GM19455 (cell line): ENCODE results near the gene GCH1.
"Not testable (repeated sequence)": the region's sequence is repeated elsewhere in the genome, so short reads cannot be mapped to it uniquely, and the experiment has no call there.

Experiments
- ATAC-seq: cut with Tn5 transposase; IDR thresholded peaks from one replicate; pipeline ENCODE4 v1.9.1; 2021; ENCODE audit not compliant: unreplicated experiment

GCH1 gene

DNA sequence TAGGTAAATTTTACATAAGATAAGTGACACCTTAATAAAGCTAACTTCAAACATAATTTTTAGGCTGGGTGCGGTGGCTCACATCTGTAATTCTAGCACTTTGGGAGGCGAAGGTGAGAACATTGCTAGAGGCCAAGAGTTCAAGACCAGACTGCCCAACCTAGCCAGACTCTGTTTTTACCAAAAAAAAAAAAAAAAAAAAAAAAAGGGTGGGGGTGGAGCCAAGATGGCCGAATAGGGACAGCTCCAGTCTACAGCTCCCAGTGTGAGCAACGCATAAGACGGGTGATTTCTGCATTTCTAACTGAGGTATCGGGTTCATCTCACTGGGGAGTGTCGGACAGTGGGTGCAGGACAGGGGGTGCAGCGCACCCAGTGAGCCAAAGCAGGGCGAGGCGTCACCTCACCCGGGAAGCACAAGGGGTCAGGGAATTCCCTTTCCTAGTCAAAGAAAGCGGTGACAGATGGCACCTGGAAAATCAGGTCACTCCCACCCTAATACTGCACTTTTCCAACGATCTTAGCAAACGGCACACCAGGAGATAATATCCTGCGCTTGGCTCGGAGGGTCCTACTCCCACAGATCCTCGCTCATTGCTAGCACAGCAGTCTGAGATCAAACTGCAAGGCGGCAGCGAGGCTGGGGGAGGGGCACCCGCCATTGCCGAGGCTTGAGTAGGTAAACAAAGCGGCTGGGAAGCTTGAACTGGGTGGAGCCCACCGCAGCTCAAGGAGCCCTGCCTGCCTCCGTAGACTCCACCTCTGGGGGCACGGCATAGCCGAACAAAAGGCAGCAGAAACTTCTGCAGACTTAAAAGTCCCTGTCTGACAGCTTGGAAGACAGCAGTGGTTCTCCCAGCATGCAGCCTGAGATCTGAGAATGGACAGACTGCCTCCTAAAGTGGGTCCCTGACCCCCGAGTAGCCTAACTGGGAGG lies 32.2 kb downstream of the GCH1 start:
- ATAC-seq = not testable (repeated sequence)

DNA sequence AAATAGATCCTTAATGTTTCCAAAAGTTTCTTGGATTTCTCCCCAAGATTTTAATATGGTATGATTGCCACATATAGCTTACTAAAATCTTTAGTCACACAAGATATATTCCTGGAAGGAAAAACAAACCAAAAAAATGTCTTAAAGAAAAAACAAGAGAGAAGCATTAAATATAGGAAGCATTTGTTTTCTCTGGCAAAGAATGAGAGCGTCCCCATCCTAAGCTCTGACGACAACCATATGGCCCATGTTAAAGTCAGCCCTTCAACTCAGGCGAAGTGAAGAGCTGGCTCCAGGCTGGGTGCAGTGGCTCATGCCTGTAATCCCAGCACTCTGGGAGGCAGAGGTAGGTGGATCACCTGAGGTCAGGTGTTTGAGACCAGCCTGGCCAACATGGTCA lies 35.6 kb downstream of the GCH1 start:
- ATAC-seq = no peak

DNA sequence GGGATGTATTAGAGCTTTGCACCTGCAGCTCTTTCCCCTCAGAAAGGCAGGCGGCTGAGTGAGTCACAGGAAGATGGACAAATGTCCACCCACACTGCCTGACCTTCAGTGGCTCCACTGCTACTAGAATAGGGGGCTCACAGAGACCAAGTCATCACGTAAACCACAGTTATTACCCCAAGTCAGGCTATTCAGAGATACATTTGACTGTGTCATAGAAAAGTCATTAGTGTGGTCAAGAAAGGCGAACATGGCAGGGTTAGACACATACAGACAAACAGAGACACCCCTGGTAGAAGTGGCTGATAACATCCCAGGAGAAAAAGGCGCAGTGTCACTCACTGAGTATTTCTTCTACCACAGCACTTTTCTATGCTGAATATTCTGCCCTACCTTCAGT lies 36.0 kb downstream of the GCH1 start:
- no peak for ATAC-seq

DNA sequence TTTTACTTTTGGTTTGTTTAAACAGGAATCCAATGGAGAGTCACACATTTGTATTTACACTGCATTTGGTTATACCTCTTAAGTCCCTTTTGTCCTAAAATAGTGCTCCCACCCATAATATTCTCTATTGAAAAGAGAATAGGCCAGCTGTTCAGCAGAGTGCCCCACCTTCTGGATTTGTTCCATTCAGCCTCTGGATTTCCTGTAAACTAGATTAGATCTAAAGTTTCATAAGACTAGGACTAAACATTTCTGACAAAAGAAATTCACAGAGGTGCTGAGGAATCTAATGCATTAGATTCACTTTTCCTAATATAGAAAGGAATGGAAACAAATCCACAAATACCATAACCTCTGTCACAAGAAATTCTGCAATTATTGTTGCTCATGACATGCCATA lies 38.1 kb downstream of the GCH1 start:
- ATAC-seq = no peak

DNA sequence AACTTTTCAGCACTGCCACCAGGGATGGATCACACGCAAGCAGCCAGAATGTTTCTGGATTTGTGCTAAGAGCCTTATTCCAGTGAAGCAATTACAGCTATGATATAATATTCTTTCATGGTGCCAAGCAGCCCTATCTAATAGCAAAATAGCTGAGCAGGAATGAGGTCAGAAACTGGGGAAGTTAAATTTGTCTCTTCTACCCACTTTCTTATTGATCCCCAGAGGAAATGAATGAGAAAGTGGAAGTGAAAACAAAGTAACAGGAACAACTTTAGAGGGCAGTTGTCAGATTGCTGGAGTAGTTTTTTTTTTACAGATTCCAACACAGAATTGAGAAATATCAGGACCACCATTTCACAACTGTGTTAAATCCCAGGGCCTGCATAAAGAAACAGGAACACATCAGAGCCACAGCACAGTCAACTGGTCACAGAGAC lies 44.8 kb downstream of the GCH1 start:
- ATAC-seq = no peak

DNA sequence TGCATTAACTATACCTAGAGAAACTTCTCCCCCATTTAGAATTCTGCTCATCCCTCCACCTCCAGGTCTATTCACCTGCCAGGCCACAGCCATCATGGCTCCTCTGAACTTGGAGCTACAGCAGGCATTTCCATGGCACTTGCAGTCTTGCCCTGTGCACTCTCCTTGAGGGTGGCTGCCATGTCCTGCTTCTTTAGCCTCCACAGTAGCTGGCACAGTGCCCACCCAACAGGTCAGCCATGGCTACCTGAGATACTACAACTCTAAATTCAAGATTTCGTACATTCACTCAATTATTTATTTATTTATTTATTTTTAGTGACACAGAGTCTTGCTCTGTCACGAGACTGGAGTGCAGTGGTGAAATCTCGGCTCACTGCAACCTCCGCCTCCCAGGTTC lies 46.5 kb downstream of the GCH1 start:
- no peak for ATAC-seq

DNA sequence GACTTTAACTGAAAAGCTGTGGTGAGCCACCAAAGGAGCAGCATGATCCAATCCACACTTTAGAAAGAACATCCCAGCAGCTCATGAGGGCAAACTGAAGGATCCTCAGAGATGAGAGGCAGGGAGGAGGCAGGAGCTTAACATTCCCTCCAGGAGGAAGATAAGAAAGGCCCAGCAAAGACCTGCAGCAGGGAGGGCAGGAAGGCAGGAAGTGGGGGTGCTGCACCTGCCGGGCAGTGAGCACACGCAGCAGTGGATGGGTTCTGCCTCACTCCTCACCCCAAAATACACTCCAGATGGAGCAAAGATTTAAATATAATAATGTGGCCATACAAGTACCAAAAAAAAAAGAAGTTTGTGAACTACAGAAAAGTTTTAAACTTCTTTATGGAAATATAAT lies 48.4 kb downstream of the GCH1 start:
- peak; percentile 74 for ATAC-seq

DNA sequence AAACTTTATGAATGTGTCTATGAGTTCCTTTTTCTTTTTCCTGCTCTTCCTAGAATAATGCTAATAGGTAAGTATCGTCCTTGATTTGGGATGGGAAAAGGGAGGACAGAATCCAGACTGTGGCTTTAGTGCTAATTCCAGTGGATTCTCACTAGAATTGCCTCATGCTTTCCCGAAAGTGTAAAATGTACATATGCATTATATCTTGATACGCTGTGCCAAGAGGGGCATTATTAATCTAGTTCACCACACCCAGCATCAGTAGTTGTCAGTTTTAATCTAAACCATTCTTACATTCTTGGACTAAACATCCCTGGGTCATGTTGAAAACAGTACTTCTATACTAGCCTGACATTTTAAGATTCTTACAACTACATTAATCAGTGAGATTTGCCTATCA lies 49.3 kb downstream of the GCH1 start:
- no peak for ATAC-seq

DNA sequence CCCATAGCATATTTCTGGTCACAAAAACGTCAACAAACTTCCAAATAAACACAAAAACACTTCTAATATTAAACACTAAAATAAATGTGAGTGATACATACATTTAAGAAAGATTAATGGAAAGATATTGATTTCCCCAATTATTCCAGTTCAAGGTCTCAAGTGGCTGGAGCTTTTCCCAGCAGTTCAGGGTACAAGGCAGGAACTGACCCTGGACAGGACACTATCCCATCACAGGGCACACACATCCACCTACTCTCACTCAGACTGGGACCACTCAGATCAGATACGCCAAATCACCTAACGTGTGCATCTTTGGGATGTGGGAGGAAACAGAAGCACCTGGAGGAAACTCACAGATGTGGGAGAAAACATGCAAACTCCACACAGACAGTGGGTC lies 50.4 kb downstream of the GCH1 start:
- no peak for ATAC-seq

DNA sequence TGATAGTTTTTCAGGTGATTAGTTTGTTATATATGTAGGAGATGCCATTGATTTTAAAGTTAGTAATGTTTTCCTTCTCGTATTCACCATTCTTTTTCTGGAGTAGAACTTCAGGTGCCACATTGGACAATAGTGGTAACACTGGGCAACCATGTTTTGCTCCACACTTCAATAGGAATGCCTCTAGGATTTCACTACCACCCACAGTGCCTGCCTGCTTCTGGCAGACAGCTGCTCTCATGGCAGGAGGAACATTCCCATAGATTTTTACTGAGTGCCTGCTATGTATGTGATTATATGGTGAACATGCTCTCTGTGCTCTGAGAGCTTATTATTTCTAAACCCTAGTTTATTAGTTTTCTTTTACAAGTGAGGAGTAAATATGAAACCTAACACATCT lies 53.7 kb downstream of the GCH1 start:
- no peak for ATAC-seq

DNA sequence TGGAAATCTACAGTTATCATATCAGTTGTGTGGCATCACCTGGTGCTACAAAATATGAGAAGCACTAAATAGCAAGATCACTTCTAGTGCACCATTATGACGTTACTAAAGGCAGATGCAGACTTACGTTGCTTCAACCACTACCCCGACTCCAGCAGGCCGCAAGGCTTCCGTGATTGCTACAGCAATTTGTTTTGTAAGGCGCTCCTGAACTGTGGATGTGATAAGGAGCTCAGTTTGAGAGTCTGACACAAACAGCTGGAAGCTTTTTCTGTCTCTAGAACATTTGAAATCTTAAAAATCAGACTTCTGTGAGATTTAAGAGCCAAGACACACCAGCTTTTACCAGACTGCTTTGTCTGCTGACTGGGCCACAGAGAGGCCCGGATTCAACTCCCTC lies 57.0 kb downstream of the GCH1 start:
- ATAC-seq = no peak

DNA sequence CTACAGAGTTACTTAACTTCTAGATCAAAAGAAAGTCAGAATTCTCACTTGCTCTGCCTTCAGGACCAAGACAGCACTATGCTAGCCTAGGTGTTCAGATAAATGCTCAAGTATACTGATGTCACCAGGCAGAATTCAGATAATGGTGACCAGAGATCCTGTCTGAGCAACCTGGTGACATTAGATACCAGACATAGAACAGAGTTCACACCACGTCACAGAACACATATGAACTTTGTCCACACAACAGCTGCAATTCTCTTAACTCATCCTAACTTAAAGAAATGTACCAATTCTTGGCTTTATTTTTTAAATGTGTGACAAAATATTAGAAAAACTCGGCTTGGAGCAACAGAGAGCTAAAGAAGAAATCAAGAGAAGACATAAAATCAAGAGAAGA lies 58.1 kb downstream of the GCH1 start:
- no peak for ATAC-seq

DNA sequence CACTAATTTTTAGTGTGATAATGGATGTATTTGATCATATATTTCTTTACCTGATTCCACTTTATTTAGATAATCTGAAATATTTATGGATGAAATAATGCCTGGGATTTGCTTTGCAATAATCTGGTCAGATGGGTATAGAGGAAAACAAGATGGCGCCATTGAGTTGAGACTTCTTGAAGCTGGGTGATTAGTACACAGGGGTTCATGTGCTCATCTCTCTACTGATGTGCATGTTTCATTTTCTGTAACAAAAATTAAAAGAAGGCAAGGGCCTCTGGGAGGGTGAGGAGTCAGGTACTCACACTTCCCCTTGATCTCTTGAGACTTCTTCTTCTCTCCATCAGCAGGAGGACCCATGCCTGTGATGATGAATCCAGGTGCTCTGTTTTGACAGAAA lies 61.8 kb downstream of the GCH1 start:
- ATAC-seq = no peak

DNA sequence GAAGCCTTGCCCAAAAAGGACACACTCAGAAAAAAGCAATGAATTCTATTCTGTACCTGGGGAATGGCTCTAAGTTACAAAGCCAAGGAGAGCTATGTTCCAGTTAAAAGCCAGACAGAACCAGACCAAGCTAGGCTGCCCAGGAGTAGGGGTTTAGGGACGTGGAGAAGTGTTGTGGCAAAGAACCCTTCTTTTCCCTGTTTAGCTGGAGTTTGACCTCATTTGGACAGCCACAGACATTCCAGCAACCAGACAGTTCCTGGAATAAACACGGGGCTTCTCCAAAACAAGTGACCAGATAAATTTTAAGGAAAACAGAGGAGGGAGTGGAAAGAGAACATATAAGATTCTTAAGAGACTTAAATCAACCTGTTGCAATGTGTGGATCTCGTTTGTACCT lies 62.3 kb downstream of the GCH1 start:
- no peak for ATAC-seq

DNA sequence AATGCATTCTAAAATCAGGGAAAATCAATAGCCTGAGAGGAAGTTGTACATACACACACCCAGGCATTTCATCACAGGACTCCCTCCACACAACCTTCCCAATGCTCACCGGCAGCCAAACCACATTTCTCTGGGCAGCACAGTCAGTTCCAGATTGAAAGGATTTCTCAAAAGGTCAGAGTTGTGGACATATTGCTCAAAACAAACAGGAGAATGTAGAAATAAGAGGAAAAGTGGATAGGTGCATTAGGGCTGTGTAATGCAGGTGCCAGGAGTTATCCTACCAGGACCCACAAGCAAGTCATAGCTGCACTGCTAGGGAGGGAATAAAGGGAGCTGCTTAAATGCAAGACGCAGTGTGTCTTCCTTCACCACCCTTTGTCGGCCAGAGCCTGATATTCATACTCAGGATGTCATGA lies 62.9 kb downstream of the GCH1 start:
- no peak for ATAC-seq

DNA sequence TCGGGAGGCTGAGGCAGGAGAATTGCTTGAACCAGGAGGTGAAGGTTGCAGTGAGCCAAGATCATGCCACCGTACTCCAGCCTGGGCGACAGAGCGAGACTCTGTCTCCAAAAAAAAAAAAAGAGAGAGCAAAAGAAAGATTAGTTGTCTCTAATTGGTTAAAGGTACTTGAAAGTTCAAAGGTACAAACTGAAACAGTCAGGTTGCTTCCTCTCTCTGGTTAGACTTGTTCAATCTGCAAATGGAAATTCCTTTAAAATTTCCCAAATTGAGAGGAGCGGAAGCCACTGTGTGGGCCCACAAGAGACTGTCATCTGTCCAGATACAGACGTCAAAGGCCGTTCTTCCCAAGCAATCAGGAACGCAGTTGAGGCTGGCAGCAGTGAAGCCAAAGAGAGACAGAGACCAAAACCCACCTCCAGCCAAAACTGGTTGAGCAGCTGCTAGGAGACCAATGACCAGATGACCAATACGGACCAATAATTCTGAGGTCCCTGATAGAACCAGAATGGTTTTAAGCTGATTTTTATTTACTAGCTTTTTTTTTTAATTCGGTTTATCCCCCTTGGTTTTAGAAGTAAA lies 63.6 kb downstream of the GCH1 start:
- no peak for ATAC-seq

DNA sequence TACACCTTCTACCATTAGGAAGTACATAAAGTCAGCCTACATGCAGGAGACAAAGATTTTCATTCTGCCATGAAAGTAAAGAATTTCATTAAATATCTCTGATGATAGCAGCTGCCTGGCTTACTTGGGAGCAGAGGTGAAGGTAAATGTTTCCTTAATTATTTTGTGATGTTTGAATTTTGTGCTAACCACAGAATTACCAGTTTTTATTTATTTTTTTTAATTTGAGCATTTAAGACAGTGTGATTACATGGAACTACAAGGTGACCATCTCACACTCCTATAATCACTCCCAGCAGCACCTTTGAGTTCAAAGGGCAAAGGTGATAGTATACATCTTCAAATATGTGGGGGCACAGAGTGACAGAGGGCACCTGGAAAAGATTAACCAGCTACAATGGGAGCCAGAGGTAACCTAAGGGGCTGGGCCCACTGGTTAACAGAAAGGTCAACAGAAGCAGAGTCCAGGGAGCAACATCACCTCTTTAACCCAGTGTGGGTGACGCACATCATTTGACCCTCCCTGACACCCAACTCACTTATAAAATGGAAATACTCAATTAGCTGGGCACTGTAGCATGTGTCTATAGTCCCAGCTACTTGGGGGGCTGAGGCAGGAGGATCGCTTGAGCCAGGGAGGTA lies 65.0 kb downstream of the GCH1 start:
- ATAC-seq = no peak

DNA sequence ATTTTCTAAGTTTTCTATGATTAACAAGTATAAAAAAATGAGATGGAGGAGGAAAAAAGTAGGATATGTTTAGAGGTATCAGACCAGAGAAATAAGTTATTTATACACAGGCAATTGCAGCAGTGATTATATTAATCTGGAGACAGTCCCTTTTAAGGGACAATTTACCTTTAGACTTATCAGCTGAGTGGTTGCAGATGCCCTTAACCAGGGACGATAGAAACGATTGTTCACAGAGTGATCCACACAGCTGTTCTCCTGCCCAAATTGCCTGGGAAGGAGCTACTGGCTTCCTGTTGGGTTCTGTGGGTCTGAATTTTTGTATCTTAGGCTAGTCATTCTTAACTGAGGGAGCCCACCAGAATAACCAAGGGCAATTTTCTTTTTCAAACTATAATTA lies 66.4 kb downstream of the GCH1 start:
- ATAC-seq = no peak

DNA sequence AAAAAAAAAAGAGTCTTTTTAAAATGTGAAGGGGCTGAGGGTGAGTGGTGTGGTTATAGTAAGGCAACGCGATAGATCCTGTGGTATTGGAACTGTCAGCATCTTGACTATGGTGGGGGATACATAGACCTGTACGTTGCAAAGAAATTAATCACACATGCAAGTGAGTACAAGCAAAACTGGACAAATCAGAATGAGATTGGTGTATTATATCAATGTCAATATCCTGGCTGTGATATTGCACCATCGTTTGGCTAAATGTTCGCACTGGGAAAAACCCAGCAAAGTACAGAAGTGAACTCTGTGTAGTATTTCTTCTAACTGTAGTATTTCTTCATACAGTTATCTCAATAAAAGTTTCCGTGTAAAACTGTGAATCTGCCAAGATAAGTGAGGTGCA lies 67.9 kb downstream of the GCH1 start:
- no peak for ATAC-seq

DNA sequence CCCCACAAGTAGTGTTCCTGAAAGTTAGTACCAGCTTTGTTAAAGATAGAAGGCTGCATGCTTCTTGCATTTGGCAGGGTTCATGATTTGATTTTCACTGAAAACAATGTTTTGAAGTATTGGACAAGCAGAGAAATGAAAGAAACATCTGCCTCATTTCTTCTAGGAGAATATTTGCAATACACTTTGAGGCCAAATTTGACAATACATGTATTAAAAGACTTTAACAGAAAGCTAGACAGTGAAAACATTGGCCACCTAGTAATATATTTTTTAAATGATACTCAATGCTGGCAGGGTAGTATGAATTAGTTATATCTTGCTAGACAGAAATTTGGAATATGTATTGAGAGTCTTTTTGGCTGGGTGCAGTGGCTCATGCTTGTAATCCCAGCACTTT lies 68.5 kb downstream of the GCH1 start:
- no peak for ATAC-seq

DNA sequence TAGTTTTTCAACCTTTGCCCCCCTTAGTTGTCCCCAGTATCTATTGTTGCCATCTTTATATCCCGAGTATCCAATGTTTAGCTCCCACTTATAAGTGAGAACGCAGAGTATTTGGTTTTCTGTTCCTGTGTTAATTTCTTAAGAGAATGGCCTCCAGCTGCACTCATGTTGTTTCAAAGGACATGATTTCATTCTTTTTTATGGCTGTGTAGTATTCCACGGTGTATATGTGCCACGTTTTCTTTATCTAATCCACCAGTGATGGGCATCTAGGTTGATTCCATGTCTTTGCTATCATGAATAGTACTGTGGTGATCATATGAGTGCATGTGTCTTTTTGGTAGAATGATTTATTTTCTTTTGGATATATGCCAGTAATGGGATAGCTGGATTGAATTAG lies 72.0 kb downstream of the GCH1 start:
- no peak for ATAC-seq
